IMR-90 (cell line): Measurements from ENCODE around the gene ARHGEF39. TPM values are rescaled to one million over a fixed set of nuclear protein-coding genes. Genes with fewer than 3 reads are reported as not detected.
A peak's percentile ranks its signal among the peaks of the same experiment; 100 is the strongest.

Experiments used
- ATAC-seq: fragments of 200-7000 bp; cut with Tn5 transposase; 2 replicates; pipeline ENCODE4 v1.9.1; 2020; ENCODE audit warnings: low read depth, mild to moderate bottlenecking, moderate library complexity
- BruUV-seq: library from RNA; stranded (reverse); fragments of 400-500 nt; replicated peaks from 2 replicates; lab custom pipeline; 2021; lab: Mats Ljungman, UMichigan
- CTCF ChIA-PET: fragments of 300-600 bp; formaldehyde crosslinking; extraction: SDS; loops from one replicate; lab custom pipeline; 2021; ENCODE audit warnings: antibody characterized with exemption; lab: Yijun Ruan, JAX
- POLR2A ChIA-PET: fragments of 300-600 bp; sonication (Branson Sonifier 250); formaldehyde crosslinking; loops from one replicate; lab custom pipeline; 2022; ENCODE audit warnings: antibody characterized with exemption; ENCODE audit not compliant: unreplicated experiment; lab: Charles Lee
- DNase-seq: peaks from one replicate; pipeline ENCODE4 v3.0.0; 2013
- H2AFZ ChIP-seq: replicated peaks from 2 replicates; pipeline ENCODE3; 2013; ENCODE audit warnings: low read length, mild to moderate bottlenecking; ENCODE audit not compliant: poor library complexity
- H2AK5ac ChIP-seq: 2 replicates; pipeline ENCODE4 v1.6.1; 2013; ENCODE audit warnings: low read depth, low read length, inconsistent platforms
- H2AK9ac ChIP-seq: replicated peaks from 2 replicates; pipeline ENCODE3; 2013; ENCODE audit warnings: mild to moderate bottlenecking, low read depth, low read length, moderate library complexity; ENCODE audit not compliant: poor library complexity
- H2BK120ac ChIP-seq: 2 replicates; pipeline ENCODE4 v1.6.1; 2013; ENCODE audit warnings: low read depth, low read length, inconsistent platforms
- H2BK15ac ChIP-seq: 3 replicates; pipeline ENCODE4 v1.6.1; 2013; ENCODE audit warnings: low read depth, low read length, inconsistent platforms
- H2BK20ac ChIP-seq: 2 replicates; pipeline ENCODE4 v1.6.1; 2013; ENCODE audit warnings: low read depth, mild to moderate bottlenecking, inconsistent platforms, low read length, moderate library complexity
- H2BK5ac ChIP-seq: 2 replicates; pipeline ENCODE4 v1.6.1; 2013; ENCODE audit warnings: mild to moderate bottlenecking, low read depth, low read length, inconsistent platforms; ENCODE audit not compliant: poor library complexity, severe bottlenecking
- H3K14ac ChIP-seq: replicated peaks from 2 replicates; pipeline ENCODE4 v1.6.1; 2013; ENCODE audit warnings: low read depth, low read length, inconsistent platforms
- H3K18ac ChIP-seq: 2 replicates; pipeline ENCODE4 v1.6.1; 2013; ENCODE audit warnings: low read depth, low read length, control low read depth
- H3K23ac ChIP-seq: 2 replicates; pipeline ENCODE4 v1.6.1; 2013; ENCODE audit warnings: low read depth, low read length, inconsistent platforms
- H3K27ac ChIP-seq: 2 replicates; pipeline ENCODE4 v1.5.1; 2013; ENCODE audit warnings: mild to moderate bottlenecking, control low read depth, low read length; ENCODE audit not compliant: insufficient read depth
- H3K27me3 ChIP-seq: 2 replicates; pipeline ENCODE4 v1.6.1; 2013; ENCODE audit warnings: low read length; ENCODE audit not compliant: control insufficient read depth, insufficient read depth
- H3K36me3 ChIP-seq: 2 replicates; pipeline ENCODE4 v1.6.1; 2013; ENCODE audit warnings: low read length, mixed read lengths; ENCODE audit not compliant: control insufficient read depth, insufficient read depth
- H3K4ac ChIP-seq: 2 replicates; pipeline ENCODE4 v1.6.1; 2013; ENCODE audit warnings: low read depth, low read length, inconsistent platforms
- H3K4me1 ChIP-seq: 2 replicates; pipeline ENCODE4 v1.6.1; 2013; ENCODE audit warnings: low read length, mixed read lengths; ENCODE audit not compliant: control insufficient read depth, insufficient read depth
- H3K4me2 ChIP-seq: 2 replicates; pipeline ENCODE4 v1.6.1; 2013; ENCODE audit warnings: low read depth, mild to moderate bottlenecking, control low read depth, low read length, moderate library complexity
- H3K4me3 ChIP-seq: 2 replicates; pipeline ENCODE4 v1.5.1; 2013; ENCODE audit warnings: low read depth, mild to moderate bottlenecking, control low read depth, low read length, moderate library complexity; ENCODE audit not compliant: insufficient read depth
- H3K56ac ChIP-seq: 2 replicates; pipeline ENCODE4 v1.6.1; 2013; ENCODE audit warnings: low read length, inconsistent platforms; ENCODE audit not compliant: insufficient read depth; ENCODE audit errors: extremely low read depth
- H3K79me1 ChIP-seq, 2 experiments: 2 replicates each; pipeline ENCODE4 v1.6.1; 2013; ENCODE audit warnings: low read length in 2 of 2, inconsistent platforms in 1 of 2, low read depth in 1 of 2
- H3K9ac ChIP-seq: 2 replicates; pipeline ENCODE4 v1.6.1; 2013; ENCODE audit warnings: low read depth, low read length, control low read depth
- H3K9me1 ChIP-seq: 2 replicates; pipeline ENCODE4 v1.6.1; 2013; ENCODE audit warnings: low read length, inconsistent platforms; ENCODE audit not compliant: insufficient read depth
- H3K9me3 ChIP-seq: 2 replicates; pipeline ENCODE4 v1.6.1; 2013; ENCODE audit warnings: low read length; ENCODE audit not compliant: control insufficient read depth, insufficient read depth
- H4K20me1 ChIP-seq: 2 replicates; pipeline ENCODE4 v1.6.1; 2013; ENCODE audit warnings: low read length, inconsistent platforms; ENCODE audit not compliant: insufficient read depth
- H4K5ac ChIP-seq: 2 replicates; pipeline ENCODE4 v1.6.1; 2013; ENCODE audit warnings: mild to moderate bottlenecking, low read depth, low read length, control low read depth
- H4K8ac ChIP-seq, 2 experiments: 2 replicates each; pipeline ENCODE4 v1.6.1; 2013; ENCODE audit warnings: low read depth in 2 of 2, low read length in 2 of 2, control low read depth in 1 of 2, inconsistent platforms in 1 of 2
- H4K91ac ChIP-seq: 2 replicates; pipeline ENCODE4 v1.6.1; 2013; ENCODE audit warnings: low read depth, low read length, inconsistent platforms; ENCODE audit not compliant: insufficient read depth
- CHD1 ChIP-seq: IDR thresholded peaks from 2 replicates; pipeline ENCODE4 v1.6.1; 2012; ENCODE audit warnings: low read depth, low read length, improper control_type of control experiment
- MAZ ChIP-seq: IDR thresholded peaks from 2 replicates; pipeline ENCODE4 v1.6.1; 2012; ENCODE audit warnings: low read depth, mild to moderate bottlenecking, low read length, improper control_type of control experiment, moderate library complexity, borderline replicate concordance
- MXI1 ChIP-seq: IDR thresholded peaks from 2 replicates; pipeline ENCODE4 v1.6.1; 2012; ENCODE audit warnings: low read depth, mild to moderate bottlenecking, low read length, moderate library complexity, borderline replicate concordance
- WGBS, 2 experiments: methylation state at CpG; one replicate each; pipeline versions ENCODE4 v1.1.5 to v1.1.7; 2013; ENCODE audit warnings: missing lambda C conversion rate in 2 of 2; ENCODE audit not compliant: insufficient read length in 1 of 2; ENCODE audit errors: extremely low coverage in 2 of 2; 5-methylcytosine and 5-hydroxymethylcytosine counted together
- dilution Hi-C: fragments of 300-500 bp; cut with HindIII; formaldehyde crosslinking; loops from one replicate; pipeline ENCODE4 v1.14.3; 2018; ENCODE audit warnings: low sequenced_read_pairs; ENCODE audit not compliant: unreplicated experiment
- in situ Hi-C: fragments of 300-500 bp; cut with MboI; formaldehyde crosslinking; loops from 3 replicates; pipeline ENCODE4 v1.14.3; 2019; ENCODE audit warnings: low sequenced_read_pairs, inconsistent platforms, mixed read lengths
- intact Hi-C: fragments of 100-400 bp; cut with micrococcal nuclease; formaldehyde crosslinking; loops from 2 replicates; pipeline ENCODE4 v1.10.0; 2022
- polyA plus RNA-seq, 3 experiments: library from polyadenylated mRNA; depleted of rRNA; stranded (reverse); fragments of >200 nt; gene quantifications; 2 replicates each; pipeline ENCODE4 v1.2.3, GENCODE V29; 2012; ENCODE audit warnings: low replicate concordance in 1 of 3
- total RNA-seq: library from RNA; depleted of rRNA; stranded (reverse); fragments of >200 nt; gene quantifications from 2 replicates; pipeline ENCODE4 v1.2.3, GENCODE V29; 2012
- TF ChIP-seq, protein P1 (sequence below): fragments of 150-350 bp; IDR thresholded peaks from 2 replicates; pipeline ENCODE4 v1.6.1; 2016; ENCODE audit warnings: low read depth, mild to moderate bottlenecking, low read length, moderate library complexity, borderline replicate concordance
- TF ChIP-seq, protein P2 (sequence below): fragments of 150-350 bp; IDR thresholded peaks from 2 replicates; pipeline ENCODE4 v1.6.1; 2017; ENCODE audit warnings: mild to moderate bottlenecking, antibody characterized with exemption, low read length, low read depth

The ARHGEF39 gene
- total and polyA plus RNA-seq, 2 of the 4 experiments (the other 2 are of a cell fraction): 2.5 to 2.8 TPM

DNA sequence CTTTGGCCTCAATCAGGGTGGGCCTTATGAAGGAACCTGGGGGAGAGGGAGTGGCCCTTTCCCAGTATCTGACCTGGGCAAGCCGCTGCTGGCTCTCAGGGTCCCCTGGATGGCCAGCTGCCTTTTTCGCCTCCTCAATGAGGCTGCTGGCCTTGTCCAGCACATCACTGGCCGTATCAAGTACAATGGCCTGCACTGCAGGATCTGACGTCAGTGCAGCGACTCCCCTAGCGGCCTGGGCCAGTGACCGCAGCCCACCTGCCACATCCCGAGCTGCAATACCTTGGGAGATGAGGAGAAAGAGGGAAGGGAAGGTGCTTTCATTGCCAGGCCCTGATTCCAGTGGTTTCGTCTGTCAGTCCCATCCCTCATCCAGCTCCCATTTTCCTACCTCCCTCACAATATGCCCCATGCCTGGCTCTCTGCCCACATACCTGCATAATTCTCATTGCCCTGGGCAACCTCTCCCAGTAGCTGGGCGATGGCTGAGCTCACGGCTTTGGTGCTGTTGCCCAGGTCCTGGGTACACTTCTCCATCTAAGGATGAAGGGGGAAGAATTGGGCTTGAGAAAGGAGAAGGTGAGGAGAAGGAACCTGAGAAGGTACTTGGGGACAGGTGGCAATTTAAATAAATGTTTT is 47.9 kb upstream of the ARHGEF39 start:
- Histone ChIP-seq H2AK9ac (peak overlapping the region; percentile 48), H4K5ac (no peak overlapping the region), H2BK20ac (no peak overlapping the region), H2BK5ac (no peak overlapping the region), H3K9ac (no peak overlapping the region), H3K9me3 (no peaks in the 10 kb centered on the region), H3K4me3 (no peak overlapping the region), H3K36me3 (peaks cover 82% of the 10 kb centered on the region), H3K79me1 (peaks cover 34 to 64% of the 10 kb centered on the region in 2 experiments), H3K4ac (no peak overlapping the region), H3K9me1 (no peaks in the 10 kb centered on the region; the same call in 1 of the 2 replicates), H4K20me1 (peaks cover 26% of the 10 kb centered on the region), H3K4me2 (no peak overlapping the region), H2AK5ac (no peak overlapping the region), H2BK15ac (no peak overlapping the region), H3K23ac (no peak overlapping the region), H4K91ac (no peak overlapping the region), H2AFZ (no peak overlapping the region), H3K14ac (no peak overlapping the region), H3K27ac (no peak overlapping the region), H3K18ac (no peak overlapping the region), H3K27me3 (no peaks in the 10 kb centered on the region), H4K8ac (no peak overlapping the region), H2BK120ac (no peak overlapping the region), H3K56ac (no peak overlapping the region), H3K4me1 (no peaks in the 10 kb centered on the region)
- 100% methylated on average over 1 of the region's 11 CpGs; no CpG with 5 or more reads in 1 of the 2 experiments for WGBS, 2 experiments
- BruUV-seq: no TSS peak
- DNase-seq (no peak), ATAC-seq (no peak)
- CTCF ChIA-PET: interaction anchor here (0.7 to 1.5 kb wide), 3 partner anchors 9 to 18 kb away, joined by 3 to 4 read pairs (median 3); no protein-coding TSS in a partner anchor
- intact Hi-C loops (no loop called here), in situ Hi-C loops (no loop called here), dilution Hi-C loops (no loop called here)
- no peak for TF ChIP-seq MAZ
- no peak for TF ChIP-seq MXI1
- TF ChIP-seq, protein P1, sequence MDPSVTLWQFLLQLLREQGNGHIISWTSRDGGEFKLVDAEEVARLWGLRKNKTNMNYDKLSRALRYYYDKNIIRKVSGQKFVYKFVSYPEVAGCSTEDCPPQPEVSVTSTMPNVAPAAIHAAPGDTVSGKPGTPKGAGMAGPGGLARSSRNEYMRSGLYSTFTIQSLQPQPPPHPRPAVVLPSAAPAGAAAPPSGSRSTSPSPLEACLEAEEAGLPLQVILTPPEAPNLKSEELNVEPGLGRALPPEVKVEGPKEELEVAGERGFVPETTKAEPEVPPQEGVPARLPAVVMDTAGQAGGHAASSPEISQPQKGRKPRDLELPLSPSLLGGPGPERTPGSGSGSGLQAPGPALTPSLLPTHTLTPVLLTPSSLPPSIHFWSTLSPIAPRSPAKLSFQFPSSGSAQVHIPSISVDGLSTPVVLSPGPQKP: no peak
- TF ChIP-seq CHD1: no peak
- TF ChIP-seq, protein P2, sequence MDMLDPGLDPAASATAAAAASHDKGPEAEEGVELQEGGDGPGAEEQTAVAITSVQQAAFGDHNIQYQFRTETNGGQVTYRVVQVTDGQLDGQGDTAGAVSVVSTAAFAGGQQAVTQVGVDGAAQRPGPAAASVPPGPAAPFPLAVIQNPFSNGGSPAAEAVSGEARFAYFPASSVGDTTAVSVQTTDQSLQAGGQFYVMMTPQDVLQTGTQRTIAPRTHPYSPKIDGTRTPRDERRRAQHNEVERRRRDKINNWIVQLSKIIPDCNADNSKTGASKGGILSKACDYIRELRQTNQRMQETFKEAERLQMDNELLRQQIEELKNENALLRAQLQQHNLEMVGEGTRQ: no peak
- POLR2A ChIA-PET: no interaction called here
